Measurements from ENCODE around the gene DNAH11. TPM values are rescaled to one million over a fixed set of nuclear protein-coding genes. Genes with fewer than 3 reads are reported as not detected.

DNAH11 gene
- total and polyA plus RNA-seq, 2 of the 8 experiments (the other 6 are each of a cell fraction or from before 2014, with no cell fraction given), result 1.8 to 4.9 TPM

DNA sequence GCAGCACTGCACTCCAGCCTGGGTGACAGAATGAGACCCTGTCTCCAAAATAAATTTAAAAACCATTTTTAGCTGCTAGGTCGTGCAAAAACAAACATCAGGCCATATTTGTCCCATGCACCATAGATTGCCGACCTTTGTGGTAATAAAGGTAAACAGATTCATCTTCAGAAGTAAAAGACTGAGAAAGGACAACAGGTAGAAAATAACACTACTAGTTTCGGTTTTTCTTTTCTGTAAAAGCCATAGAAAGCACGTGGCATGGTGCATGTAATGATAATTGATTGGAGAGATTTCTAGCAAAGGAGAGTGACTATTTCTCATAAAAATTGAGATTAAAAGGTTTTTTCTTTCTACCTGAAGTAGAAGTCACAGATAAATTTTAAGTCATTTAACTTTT is 93.9 kb downstream of the DNAH11 start (continued):
- no peak for TF ChIP-seq CBX8 (IDR thresholded peaks at IDR 0.05; ENCODE audit: borderline replicate concordance, low read depth, low read length)
- TF ChIP-seq, protein P1, sequence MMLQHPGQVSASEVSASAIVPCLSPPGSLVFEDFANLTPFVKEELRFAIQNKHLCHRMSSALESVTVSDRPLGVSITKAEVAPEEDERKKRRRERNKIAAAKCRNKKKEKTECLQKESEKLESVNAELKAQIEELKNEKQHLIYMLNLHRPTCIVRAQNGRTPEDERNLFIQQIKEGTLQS (IDR thresholded peaks at IDR 0.05; ENCODE audit: insufficient read depth, low read depth, low read length), result no peak
- TF ChIP-seq SIN3A (conservative IDR thresholded peaks at IDR 0.05 in 1 of 2, IDR thresholded peaks at IDR 0.05 in 1 of 2; ENCODE audit: low read depth in 1 of 2, low read length in 2 of 2), result no peak
